HepG2 (cell line): ENCODE data around the gene TMEM183A. TPM values are rescaled to one million over a fixed set of nuclear protein-coding genes. Genes with fewer than 3 reads are reported as not detected.

Experiments
- CCAR2 ChIP-seq: fragments of 200-400 bp; formaldehyde crosslinking; optimal IDR thresholded peaks from 2 replicates; pipeline ENCODE3; 2018; ENCODE audit warnings: low read depth, mild to moderate bottlenecking, low read length, moderate library complexity
- FOSL2 ChIP-seq: sonication (generic); formaldehyde crosslinking; IDR thresholded peaks from 2 replicates; pipeline ENCODE4 v1.4.0; 2020; ENCODE audit warnings: missing genetic modification reagents
- PAF1 ChIP-seq: IDR thresholded peaks from 2 replicates; pipeline ENCODE4 v1.6.1; 2016; ENCODE audit warnings: missing genetic modification reagents, missing compliant biosample characterization
- PCBP2 ChIP-seq: fragments of 200-400 bp; formaldehyde crosslinking; optimal IDR thresholded peaks from 2 replicates; pipeline ENCODE3; 2018; ENCODE audit warnings: low read length, low read depth; ENCODE audit not compliant: poor library complexity, severe bottlenecking
- REL ChIP-seq: sonication (generic); formaldehyde crosslinking; conservative IDR thresholded peaks from 2 replicates; pipeline ENCODE4 v1.8.0; 2022; ENCODE audit warnings: mild to moderate bottlenecking, missing genetic modification reagents, moderate library complexity
- RFX3 ChIP-seq: IDR thresholded peaks from 2 replicates; pipeline ENCODE4 v1.6.1; 2016; ENCODE audit warnings: missing biosample characterization, missing genetic modification reagents
- ZBTB42 ChIP-seq: sonication (generic); formaldehyde crosslinking; IDR thresholded peaks from 2 replicates; pipeline ENCODE4 v1.5.0; 2020; ENCODE audit warnings: mild to moderate bottlenecking, missing genetic modification reagents
- ZNF225 ChIP-seq: sonication (generic); formaldehyde crosslinking; IDR thresholded peaks from 2 replicates; pipeline ENCODE4 v1.4.0; 2020; ENCODE audit warnings: mild to moderate bottlenecking, missing genetic modification reagents
- ZNF251 ChIP-seq: sonication (generic); formaldehyde crosslinking; IDR thresholded peaks from 2 replicates; pipeline ENCODE4 v1.9.0; 2021; ENCODE audit warnings: mild to moderate bottlenecking, missing genetic modification reagents
- ZNF253 ChIP-seq: sonication (generic); formaldehyde crosslinking; IDR thresholded peaks from 2 replicates; pipeline ENCODE4 v1.8.0; 2022; ENCODE audit warnings: mild to moderate bottlenecking, missing genetic modification reagents, borderline replicate concordance
- polyA plus RNA-seq, 8 experiments: library from polyadenylated mRNA; depleted of rRNA in 3 of 8; stranded (reverse) in 7 of 8; unstranded in 1 of 8; fragments of >200 nt; fragmentation: Illumina TruSeq in 4 of 8; extraction: Trizol in 4 of 8; gene quantifications; 2 replicates each; pipeline versions ENCODE4 v1.2.1 to v1.2.3, GENCODE V29; 2011 to 2016; ENCODE audit warnings: low read depth in 4 of 8, missing spikeins in 1 of 8, mixed read lengths in 1 of 8; ENCODE audit not compliant: insufficient read depth in 1 of 8
- total RNA-seq, 5 experiments: library from RNA; depleted of rRNA; stranded (reverse); fragments of >200 nt; fragmentation: Illumina TruSeq; extraction: Trizol; gene quantifications; 2 replicates each; pipeline ENCODE4 v1.2.3, GENCODE V29; 2016; ENCODE audit warnings: low read depth in 1 of 5
- TF ChIP-seq, protein P1 (sequence below), 2 experiments: sonication (generic) in 1 of 2; formaldehyde crosslinking in 1 of 2; IDR thresholded peaks; 2 replicates each; pipeline versions ENCODE4 v1.6.1 to v1.9.0; 2014 to 2022; ENCODE audit warnings: antibody characterized with exemption in 1 of 2, borderline replicate concordance in 1 of 2, inconsistent platforms in 1 of 2, low read depth in 1 of 2, missing genetic modification reagents in 1 of 2
- TF ChIP-seq, protein P2 (sequence below): sonication (generic); formaldehyde crosslinking; conservative IDR thresholded peaks from 2 replicates; pipeline ENCODE4 v1.8.0; 2022; ENCODE audit warnings: mild to moderate bottlenecking, moderate library complexity, missing genetic modification reagents
- TF ChIP-seq, protein P3 (sequence below): sonication (generic); formaldehyde crosslinking; IDR thresholded peaks from 2 replicates; pipeline ENCODE4 v1.4.0; 2020; ENCODE audit warnings: missing genetic modification reagents, borderline replicate concordance
- TF ChIP-seq, protein P4 (sequence below): sonication (generic); formaldehyde crosslinking; IDR thresholded peaks from 2 replicates; pipeline ENCODE4 v1.4.0; 2020; ENCODE audit warnings: missing genetic modification reagents, low read depth, mild to moderate bottlenecking, borderline replicate concordance

Gene TMEM183A
- total and polyA plus RNA-seq, 2 of the 13 experiments (the other 11 are each of a cell fraction or from before 2014, with no cell fraction given), result 59.7 to 82.0 TPM

DNA sequence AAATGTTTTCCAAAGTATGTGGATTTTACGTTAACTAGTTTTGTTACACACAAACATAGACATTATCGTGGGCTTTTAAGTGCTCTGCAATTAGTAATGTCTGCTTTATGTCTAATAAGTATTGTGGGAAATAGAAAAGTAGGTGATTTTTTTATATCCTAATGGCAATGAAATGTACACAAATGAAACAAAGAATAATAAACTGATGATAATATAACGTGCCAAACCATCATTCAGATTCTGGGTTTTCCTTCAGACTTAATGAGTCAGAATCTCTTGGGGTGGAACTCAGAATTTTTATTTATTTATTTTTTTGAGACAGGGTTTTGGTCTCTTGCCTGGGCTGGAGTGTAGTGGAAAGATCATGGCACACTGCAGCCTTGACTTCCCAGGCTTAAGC lies 2.0 kb downstream of the TMEM183A start (continued):
- TF ChIP-seq, protein P1, sequence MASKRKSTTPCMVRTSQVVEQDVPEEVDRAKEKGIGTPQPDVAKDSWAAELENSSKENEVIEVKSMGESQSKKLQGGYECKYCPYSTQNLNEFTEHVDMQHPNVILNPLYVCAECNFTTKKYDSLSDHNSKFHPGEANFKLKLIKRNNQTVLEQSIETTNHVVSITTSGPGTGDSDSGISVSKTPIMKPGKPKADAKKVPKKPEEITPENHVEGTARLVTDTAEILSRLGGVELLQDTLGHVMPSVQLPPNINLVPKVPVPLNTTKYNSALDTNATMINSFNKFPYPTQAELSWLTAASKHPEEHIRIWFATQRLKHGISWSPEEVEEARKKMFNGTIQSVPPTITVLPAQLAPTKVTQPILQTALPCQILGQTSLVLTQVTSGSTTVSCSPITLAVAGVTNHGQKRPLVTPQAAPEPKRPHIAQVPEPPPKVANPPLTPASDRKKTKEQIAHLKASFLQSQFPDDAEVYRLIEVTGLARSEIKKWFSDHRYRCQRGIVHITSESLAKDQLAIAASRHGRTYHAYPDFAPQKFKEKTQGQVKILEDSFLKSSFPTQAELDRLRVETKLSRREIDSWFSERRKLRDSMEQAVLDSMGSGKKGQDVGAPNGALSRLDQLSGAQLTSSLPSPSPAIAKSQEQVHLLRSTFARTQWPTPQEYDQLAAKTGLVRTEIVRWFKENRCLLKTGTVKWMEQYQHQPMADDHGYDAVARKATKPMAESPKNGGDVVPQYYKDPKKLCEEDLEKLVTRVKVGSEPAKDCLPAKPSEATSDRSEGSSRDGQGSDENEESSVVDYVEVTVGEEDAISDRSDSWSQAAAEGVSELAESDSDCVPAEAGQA (IDR thresholded peaks at IDR 0.05; ENCODE audit: low read depth), result no peak
- TF ChIP-seq, protein P1 (CRISPR knock-in tag; IDR thresholded peaks at IDR 0.05; ENCODE audit: borderline replicate concordance), result no peak
- TF ChIP-seq ZNF225 (no peak), FOSL2 (no peak), ZNF251 (CRISPR knock-in tag) (no peak), ZBTB42 (no peak), ZNF253 (no peak), RFX3 (CRISPR knock-in tag) (no peak), PAF1 (CRISPR knock-in tag) (no peak), PCBP2 (no peak), CCAR2 (no peak), REL (CRISPR knock-in tag) (no peak)
- TF ChIP-seq, protein P2, sequence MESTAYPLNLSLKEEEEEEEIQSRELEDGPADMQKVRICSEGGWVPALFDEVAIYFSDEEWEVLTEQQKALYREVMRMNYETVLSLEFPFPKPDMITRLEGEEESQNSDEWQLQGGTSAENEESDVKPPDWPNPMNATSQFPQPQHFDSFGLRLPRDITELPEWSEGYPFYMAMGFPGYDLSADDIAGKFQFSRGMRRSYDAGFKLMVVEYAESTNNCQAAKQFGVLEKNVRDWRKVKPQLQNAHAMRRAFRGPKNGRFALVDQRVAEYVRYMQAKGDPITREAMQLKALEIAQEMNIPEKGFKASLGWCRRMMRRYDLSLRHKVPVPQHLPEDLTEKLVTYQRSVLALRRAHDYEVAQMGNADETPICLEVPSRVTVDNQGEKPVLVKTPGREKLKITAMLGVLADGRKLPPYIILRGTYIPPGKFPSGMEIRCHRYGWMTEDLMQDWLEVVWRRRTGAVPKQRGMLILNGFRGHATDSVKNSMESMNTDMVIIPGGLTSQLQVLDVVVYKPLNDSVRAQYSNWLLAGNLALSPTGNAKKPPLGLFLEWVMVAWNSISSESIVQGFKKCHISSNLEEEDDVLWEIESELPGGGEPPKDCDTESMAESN, result no peak
- TF ChIP-seq, protein P3, sequence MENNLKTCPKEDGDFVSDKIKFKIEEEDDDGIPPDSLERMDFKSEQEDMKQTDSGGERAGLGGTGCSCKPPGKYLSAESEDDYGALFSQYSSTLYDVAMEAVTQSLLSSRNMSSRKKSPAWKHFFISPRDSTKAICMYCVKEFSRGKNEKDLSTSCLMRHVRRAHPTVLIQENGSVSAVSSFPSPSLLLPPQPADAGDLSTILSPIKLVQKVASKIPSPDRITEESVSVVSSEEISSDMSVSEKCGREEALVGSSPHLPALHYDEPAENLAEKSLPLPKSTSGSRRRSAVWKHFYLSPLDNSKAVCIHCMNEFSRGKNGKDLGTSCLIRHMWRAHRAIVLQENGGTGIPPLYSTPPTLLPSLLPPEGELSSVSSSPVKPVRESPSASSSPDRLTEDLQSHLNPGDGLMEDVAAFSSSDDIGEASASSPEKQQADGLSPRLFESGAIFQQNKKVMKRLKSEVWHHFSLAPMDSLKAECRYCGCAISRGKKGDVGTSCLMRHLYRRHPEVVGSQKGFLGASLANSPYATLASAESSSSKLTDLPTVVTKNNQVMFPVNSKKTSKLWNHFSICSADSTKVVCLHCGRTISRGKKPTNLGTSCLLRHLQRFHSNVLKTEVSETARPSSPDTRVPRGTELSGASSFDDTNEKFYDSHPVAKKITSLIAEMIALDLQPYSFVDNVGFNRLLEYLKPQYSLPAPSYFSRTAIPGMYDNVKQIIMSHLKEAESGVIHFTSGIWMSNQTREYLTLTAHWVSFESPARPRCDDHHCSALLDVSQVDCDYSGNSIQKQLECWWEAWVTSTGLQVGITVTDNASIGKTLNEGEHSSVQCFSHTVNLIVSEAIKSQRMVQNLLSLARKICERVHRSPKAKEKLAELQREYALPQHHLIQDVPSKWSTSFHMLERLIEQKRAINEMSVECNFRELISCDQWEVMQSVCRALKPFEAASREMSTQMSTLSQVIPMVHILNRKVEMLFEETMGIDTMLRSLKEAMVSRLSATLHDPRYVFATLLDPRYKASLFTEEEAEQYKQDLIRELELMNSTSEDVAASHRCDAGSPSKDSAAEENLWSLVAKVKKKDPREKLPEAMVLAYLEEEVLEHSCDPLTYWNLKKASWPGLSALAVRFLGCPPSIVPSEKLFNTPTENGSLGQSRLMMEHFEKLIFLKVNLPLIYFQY (CRISPR knock-in tag), result no peak
- TF ChIP-seq, protein P4, sequence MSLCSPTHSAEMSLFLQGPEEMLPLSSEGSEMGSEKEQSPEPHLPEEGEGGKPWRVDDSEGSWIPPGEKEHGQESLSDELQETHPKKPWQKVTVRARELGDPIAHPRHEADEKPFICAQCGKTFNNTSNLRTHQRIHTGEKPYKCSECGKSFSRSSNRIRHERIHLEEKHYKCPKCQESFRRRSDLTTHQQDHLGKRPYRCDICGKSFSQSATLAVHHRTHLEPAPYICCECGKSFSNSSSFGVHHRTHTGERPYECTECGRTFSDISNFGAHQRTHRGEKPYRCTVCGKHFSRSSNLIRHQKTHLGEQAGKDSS (CRISPR knock-in tag), result no peak
